ENCODE measurements around the gene CCT5.
A peak's percentile ranks its signal among the peaks of the same experiment; 100 is the strongest.

CCT5 gene

DNA sequence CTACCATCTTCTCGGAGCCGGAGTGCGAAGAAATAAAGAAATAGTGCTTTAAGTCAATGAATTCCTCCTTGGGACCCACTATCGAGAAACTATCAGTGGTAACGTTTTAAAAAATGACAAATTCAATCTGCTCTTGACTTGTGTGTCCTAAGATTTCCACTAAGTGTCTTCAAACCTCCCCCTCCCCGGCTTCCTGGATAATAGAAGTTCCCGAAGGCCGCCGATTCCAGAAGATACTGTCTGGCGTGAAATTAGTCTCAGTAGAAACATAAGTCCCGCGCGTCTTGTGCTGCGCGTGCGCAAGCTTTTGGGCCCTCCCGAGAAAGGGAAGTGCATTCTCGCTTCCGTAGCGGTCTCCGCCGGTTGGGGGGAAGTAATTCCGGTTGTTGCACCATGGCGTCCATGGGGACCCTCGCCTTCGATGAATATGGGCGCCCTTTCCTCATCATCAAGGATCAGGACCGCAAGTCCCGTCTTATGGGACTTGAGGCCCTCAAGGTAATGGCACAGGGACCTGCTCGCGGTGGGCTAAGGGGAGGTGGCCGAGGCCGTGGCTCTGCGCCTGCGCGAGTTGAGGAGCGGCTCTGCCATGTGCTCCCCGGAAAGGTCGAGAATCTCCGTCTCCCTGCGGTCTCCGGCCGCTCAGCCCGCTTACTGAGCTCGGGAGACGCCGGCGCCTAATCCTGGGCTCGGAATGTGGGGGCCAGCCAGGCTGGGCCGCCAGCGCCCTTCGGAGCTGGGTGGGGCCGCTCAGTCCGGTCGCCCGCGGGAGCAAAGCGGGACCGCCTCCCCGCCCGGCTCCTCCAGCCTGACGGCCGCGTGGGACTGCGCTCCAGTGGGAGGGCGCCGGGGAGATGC lies at the start of gene CCT5:
CCT5 (plus strand) TSS at position 333 of the 858 bp plus-strand sequence; CDS start at position 394, 61 bp downstream.
- peak; percentile 81 to 84 for DNase-seq (ENCODE audit: low read depth in 2 of 2)

DNA sequence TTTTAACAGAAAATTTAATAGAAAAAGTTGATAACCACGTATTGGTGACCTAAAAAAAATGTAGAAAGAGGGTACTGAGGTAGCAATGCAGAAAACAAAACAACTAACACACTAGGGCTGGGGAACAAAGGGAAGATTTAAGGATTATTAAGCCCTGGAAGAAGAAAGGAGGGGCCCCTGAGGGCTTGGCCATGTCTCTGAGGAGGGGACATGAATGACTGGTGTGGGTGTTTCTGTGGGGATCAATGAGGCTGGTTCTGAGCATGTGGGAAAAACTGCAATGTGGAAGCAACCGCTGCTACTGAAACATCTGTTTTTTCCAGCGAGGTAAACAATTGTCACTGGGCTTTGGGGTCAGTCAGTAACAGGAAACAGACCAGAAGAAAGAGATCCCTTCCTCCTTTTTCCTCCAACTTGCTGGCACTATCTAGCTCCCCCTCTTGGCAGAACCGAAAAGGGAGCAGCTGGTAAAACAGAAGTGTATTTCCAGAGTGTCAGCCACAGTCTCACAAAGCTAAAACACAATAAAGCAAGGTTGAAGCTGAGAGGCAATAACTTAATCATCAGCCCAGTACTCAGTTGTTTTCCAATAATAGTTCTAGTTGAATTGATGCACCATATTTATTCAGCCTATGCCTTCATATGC lies 48.7 kb upstream of the CCT5 start:
- DNase-seq (ENCODE audit: low read depth in 2 of 2), result no peak

DNA sequence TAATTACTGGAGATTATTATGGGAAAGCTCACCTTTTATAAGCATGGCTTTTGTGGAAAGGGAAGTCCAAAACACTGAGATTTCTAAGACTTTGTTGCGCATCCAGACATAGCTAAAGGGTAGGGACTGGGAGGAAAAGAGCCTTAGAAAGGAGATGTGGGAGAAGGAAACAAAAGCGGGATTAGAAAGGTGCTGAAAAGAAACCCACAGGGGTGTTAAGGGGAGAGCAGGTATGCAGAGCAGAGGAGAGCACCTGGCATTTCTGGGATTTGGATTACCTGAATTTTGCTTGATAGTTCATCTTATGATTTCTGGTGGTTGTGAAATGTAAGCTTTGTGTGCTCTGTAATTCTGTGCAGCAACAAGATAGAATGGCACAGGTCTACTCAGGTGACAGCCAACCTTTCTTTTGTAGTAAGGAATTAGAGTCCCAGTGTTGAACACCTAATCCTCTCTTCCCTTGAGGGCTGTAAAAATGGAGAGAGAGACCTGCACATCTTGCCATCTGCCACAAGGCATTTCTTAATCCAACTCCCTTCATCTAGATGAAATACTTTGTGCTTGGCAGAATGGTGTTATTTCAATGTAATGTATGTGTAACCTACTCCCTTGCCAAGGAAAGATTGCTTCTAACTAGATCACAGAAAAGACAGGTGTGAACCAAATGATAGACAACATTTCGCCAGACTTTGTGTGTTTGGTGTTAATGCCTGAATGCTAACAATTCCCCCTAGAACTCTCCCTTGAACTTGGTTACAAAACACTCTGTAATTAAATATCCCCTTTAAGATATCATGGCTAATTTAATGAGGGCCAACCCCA lies 47.8 kb upstream of the CCT5 start:
- DNase-seq (ENCODE audit: low read depth in 2 of 2), result no peak

DNA sequence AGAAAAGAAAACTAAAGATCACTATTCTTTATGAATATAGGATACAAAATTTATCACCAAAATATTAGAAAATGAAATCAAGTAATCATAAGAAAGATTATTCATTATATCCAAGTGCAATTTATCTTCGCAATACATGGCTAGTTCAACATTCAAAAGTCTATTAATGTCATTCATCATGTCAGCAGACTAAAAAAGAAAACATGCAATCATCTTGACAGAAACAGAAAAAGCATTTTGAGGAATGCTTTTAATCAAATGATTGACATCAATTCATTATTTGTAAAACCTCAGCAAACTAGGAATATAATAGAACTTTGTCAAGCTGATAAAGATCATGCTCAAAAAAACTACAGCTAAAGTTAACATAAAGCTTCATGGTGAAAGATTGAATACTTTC lies 41.1 kb upstream of the CCT5 start:
- DNase-seq (ENCODE audit: low read depth in 2 of 2), result no peak

DNA sequence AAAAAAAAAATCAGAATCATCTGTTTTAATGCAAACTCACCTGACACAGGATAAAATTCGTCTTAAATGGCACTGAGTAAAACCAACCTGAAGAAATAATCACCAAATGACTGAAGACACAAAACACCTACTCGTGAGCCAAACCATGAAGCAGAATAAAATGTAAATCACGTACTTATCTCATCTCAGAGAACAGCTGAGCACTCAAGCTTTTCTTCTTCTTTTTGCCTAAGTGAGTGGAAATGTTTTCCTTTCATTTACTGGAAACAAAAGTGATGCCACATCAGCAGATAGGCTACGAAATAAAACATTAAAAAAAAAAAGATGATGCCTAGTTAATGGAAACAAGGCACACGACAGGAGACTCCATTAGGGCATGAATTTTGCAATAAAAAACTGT lies 36.8 kb upstream of the CCT5 start:
- no peak for DNase-seq (ENCODE audit: low read depth in 2 of 2)

DNA sequence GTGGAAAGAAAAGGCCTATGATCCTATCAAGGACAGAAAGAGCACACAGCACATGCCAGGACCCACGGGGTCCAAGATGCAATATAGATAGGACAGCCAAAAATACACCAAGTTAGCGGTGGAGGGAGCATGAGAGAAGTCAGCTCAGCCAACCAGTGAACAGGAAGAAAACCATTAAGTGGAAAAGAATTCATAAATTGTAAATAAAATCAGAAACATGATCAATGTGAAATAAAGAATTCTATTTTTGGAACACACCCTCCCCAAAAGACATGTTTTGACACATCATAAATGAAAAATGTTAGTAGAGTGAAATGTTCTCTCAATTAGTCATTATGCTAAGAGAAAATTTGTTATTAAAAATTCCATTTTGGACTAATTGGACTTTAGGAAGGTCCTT lies 36.0 kb upstream of the CCT5 start:
- no peak for DNase-seq (ENCODE audit: low read depth in 2 of 2)

DNA sequence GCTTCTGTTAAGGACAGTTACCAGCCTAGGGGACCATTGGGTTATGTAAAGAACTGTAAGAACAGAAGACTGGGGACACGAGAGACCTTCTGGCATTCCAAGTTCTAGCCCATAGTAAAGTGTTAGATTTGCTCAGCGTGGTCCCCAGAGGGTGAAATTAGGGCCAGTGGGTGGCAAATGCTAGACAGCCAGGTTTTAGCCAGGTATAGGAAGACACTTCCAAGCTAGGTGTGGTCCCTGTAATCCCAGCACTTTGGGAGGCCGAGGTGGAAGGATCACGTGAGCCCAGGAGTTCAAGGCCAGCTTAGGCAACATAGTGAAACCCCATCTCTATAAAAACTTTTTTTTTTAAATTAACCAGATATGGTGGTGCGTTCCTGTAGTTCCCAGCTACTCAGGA lies 34.7 kb upstream of the CCT5 start:
- no peak for DNase-seq (ENCODE audit: low read depth in 2 of 2)

DNA sequence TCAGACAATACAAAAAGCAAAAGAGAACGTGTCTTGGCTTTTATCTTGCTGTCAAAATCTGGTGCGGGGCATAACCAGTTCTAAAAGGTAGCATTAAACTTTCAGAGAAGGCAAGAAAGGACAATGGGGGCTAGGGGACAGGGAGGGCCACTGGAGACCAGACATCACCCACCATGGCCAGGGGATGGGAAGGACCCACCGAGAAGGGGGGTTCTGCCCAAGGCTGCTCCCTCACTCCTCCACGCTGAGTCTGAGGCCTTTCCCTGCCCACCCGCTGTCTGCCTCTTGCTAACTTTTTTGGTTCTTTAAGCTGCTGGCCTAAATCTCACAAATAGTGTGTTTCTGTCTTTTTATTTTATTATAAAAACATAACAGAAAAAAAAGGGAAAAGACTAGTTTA lies 34.0 kb upstream of the CCT5 start:
- DNase-seq (ENCODE audit: low read depth in 2 of 2), result no peak

DNA sequence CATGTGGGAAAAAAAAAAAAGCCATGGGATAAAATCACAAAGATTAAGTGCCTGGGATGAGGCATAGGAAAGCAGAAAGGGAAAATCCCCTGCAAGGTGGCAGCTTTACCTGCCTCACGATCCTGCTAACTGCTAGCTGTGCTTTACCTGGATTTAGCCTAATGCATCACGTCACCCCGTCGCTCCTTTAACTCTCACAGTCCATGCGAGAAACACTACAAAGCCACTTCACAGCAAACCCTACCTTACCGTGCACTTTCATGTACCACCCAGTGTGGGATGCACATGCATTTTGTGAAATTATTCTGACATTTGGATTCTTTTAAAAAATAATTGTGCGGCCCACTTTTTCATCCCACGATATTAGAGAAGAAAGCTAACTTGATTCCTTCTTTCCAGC lies 31.4 kb upstream of the CCT5 start:
- no peak for DNase-seq (ENCODE audit: low read depth in 2 of 2)

DNA sequence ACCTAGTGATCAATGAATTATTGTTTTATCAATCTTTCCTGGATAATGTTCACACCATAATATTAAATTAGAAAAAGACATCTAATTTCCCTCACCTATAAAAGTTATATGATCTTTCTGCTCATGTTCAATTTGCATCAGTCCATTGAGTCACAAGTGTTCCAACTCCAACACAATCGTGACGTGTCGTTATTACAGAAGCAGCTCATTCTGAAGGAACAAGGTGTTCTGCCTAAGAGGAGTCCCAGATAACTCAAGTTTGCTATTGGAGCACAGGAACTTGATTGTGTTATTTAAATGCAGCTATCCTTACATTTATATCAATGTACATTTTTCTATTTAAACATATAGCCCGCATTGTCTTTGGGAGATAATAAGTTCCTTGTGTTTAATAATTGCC lies 31.0 kb upstream of the CCT5 start:
- no peak for DNase-seq (ENCODE audit: low read depth in 2 of 2)

DNA sequence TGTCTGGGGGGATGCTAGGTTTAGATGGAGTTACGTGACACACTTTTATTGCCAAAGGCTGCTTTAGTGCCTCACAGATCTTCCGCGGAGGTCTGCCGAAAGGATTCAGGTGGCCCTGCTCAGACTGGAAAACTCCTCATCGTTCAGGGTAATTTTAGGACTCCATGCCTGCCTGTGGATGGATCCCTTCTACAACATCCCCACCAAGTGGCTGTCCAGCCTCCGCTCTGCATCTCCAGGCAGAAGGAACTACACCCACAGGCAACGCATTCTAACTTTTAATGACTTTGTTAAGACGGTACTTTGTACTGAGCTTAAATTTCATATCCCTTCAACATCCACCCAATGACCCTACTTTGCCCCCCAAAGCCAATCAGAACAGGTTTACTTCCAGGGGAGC lies 29.8 kb upstream of the CCT5 start:
- DNase-seq (ENCODE audit: low read depth in 2 of 2), result no peak

DNA sequence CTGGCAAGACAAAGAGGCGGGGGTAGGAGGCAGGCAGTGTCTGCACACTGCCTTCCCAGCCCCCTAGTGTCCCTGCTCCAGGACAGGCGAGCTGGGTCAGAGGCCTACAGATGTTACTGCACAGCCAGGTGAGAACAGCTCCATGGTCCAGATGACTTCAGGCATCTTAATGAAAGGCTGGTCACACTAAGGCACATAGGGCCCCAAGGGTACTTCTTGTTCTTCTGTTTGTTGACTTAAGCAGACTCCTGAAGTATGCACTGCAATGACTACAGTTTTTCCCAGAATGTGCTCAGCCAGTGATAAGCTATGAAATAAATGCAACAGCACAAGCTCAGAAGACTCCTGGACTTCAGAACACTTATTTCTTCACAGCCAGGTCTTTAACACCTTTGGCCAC lies 27.8 kb upstream of the CCT5 start:
- no peak for DNase-seq (ENCODE audit: low read depth in 2 of 2)

DNA sequence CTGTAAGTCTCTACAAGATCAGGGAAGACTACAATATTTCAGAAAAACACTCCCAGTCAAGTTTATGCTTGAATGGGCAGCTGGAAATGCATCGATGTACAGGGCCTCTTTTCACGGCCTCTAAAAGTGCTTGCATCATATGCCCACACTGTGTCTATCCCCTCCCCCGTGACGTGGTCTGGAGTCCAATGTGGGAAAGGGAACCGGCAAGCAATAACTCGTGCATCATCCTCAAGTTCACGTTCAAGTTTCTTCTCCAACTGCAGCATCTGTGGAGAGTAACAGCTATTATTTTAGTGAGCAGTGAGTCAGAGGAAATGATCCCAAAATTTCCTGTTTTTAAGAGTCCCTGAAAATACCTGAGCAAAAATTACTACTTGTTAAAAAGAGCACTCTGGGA lies 22.7 kb upstream of the CCT5 start:
- DNase-seq (ENCODE audit: low read depth in 2 of 2), result no peak

DNA sequence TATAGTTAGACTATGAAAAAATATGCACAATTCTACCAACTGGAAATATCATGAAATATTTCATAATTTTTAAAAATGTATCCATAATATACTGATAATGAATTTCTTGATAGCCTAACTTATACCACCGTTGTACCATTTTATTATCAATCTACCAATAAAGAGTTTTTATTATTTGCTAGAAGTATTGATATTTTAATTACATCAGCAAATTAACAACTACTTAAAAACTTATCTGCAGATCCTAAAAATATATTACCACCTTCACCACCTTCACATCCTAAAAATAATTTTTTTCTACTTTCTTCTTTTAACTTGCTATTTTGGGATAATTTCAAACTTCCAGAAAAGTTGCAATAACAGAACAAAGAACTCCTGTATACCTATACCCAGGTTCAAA lies 21.8 kb upstream of the CCT5 start:
- DNase-seq (ENCODE audit: low read depth in 2 of 2), result no peak

DNA sequence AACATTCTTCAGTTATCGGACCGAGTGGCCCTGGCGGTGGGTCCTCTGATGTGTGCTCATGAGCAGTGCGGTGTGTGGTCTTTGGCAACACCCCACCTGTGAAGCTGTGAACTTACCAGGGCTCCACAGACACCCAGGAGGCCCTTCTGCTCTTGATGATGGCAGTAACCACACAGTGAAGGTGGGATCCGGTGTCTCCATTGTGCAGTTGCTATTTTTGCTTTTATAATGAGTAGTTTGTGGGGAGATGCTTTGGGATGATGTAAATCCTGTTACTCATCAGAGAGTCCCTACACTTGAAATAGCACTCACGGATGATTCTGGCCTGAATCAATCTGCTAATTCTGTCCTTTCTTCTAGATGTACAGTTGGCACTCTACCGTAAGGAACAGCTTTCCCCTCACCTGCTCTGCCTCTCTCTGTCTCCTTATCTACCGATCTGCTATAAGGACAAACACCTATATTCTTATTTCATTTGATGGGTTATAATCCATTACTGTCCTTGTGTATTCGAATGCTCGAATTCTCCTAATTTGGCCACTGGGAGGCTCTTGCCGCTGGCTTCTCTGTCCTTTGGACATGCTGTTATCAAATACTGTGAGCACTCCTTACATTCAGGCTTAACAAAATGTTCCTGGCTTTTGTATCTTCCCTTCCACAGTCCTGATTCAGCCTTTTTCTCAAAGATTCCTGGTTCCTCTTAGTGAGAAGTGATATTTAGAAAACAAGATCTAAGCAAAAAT lies 20.6 kb upstream of the CCT5 start:
- no peak for DNase-seq (ENCODE audit: low read depth in 2 of 2)

DNA sequence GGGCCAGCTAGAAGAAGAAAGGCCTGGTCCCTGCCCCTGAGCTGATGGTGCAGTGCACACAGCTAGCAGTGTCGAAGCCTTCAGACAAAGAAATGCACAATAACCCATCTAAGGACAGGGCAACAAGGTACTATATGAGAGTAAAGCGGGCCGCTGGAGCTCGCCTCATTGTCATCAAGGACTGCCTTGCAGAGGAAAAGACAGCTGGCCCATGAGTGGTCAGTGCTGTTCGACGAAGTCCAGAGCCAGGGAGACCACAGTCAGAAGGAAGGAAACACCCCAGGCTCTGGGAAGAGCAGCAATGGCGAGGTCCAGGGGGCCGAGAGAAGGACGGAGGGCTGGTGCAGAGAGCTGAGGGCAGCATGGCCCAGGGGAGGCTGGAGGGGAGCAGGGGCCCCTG lies 17.7 kb upstream of the CCT5 start:
- DNase-seq (ENCODE audit: low read depth in 2 of 2), result no peak

DNA sequence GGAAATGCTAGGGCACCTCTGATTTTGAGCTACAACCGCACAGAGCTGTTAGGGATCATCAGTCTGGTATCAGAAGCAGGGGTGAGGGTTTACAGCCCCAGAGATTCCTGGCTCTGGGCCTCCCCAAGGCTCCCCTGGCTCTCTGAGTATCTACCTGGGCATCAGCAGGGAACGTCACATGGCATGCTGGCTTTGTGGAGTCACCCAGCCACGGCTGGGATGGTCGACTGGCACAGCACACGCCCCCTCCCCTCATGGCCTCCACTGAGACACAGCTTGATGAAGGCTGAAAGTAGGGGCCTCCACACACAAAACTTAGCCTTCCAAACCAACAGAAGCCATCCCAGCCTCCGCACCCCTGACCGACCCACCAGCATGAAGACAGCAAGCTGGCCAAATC lies 17.1 kb upstream of the CCT5 start:
- DNase-seq (ENCODE audit: low read depth in 2 of 2), result no peak

DNA sequence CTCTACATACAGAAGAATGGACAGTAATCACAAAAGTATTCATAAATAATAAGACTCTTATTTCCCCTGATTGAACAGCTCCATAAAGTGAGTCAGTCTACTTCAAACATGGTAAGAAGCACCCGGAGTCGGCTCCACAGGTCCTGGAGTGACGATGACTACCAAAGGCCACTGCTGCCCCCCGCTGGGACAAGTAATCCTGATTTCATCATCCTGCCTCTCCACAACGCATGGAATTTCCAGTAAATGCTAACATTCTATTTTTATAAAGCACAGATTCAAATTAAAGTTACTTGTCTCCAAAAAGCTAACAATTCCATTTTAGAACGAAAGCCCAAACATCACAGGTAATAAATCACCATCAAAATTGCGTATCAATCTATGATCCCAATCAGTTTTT lies 16.6 kb upstream of the CCT5 start:
- DNase-seq (ENCODE audit: low read depth in 2 of 2), result no peak

DNA sequence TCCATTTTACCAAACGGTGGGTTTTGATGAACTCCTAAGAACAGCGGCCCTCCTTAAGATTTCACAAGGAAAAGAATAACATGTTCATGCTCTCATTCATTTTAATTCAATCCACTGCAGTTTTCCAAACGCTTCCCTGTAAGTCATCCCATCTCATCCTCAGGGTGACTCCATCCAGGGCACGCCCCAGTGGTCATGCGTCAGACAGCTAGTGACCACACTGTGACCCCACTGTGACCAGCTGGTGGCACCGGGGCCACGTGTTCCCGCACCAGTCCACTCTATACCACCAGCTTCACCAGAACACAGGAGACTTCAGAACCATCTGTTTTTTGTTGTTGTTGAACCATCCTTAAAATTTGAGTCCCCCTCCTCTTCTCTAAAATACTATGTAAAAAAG lies 14.7 kb upstream of the CCT5 start:
- no peak for DNase-seq (ENCODE audit: low read depth in 2 of 2)

DNA sequence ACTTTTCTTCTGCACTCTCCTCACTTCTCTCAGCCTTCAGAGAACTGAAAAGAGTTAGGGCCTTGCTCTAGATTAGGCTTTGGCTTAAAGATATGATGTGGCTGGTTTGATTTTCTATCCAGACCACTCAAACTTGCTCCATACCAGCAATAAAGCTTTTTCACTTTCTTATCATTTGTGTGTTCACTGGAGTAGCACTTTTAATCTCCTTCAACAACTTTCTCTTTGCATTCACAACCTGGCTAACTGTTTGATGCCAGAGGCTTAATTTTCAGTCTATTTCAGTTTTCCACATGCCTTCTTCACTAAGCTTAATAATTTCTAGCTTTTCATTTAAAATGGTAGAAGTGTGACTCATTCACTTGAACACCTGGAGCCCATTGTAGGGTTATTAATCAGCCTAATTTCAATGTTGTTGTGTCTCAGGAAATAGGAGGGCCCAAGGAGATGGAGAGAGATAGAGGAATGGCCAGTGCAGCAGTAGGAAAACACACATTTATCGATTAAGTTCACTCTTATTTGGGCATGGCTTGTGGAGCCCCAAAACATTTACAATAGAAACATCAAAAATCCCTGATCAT lies 6.3 kb upstream of the CCT5 start:
- DNase-seq (ENCODE audit: low read depth in 2 of 2), result no peak

DNA sequence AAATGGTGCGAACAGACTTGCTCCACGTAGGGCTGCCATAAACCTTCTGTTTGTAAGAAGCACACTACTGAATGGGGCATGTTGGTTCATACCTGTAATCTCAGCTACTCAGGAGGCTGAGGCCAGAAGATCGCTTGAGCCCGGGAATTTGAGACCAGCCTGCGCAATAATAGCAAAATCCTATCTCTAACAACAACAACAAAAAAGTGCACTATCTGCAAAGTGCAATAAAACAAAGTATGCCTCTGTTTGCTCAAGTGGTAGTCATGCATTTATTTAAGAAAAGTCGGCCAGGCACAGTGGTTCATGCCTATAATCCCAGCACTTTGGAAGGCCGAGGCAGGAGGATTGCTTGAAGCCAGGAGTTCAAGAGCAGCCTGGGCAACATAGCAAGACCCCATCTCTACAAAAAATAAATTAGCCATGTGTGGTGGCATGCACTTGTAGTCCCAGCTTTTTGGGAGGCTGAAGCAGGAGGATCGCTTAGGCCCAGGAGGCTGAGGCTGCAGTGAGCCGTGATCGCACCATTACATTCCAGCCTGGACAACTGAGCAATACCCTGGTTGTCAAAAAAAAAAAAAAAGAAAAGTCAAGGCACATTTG lies 5.6 kb upstream of the CCT5 start:
- no peak for DNase-seq (ENCODE audit: low read depth in 2 of 2)

All from stimulated activated CD4-positive, alpha-beta T cell treated with anti-CD3 and anti-CD28 coated beads, Interleukin-15, amount 100 ng/mL, for 48 hours (primary cell).